ENCODE data around the gene KRTAP13-2. TPM values are rescaled to one million over a fixed set of nuclear protein-coding genes. Genes with fewer than 3 reads are reported as not detected.

KRTAP13-2 gene
- polyA plus RNA-seq, 1 donor (not counting 4 experiments of a cell fraction or from before 2014, with no cell fraction given): not detected

DNA sequence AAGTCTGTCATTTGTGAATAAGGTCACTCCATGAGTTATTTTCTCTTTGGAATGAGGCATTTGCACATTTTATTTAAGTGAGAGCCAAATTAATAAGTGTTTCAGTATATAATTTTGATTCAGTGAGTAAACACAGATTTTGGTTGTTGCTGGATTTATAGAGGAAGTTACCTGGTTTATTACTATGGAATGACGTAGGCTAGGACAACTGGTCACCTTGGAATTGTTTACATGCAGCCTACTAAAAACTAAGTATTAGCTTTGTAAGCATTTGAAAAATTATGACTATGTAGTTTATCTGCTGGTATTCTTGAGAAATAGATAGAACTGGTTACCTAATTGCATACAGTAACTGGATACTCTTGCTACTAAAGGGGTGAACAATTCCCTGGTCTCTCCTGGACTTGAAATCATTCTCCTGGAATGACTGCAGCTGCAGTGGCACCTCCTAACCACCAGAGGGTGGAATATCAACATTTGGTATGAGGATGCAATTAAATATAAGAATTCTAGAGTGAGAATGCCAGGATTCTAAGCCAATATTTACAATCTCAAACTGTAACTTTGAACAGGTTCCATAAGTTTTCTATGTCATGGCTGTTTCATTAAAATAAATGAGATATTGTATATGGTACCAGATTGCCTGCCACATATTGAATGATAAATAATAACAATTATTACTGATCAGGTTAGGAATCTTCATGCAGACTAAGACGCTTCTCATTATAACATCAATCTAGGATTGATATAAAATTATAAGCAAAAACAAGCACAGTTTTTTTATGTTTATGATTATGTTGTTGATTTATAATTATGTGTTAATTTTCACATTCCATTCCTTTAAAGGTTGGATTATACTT is 31.1 kb downstream of the KRTAP13-2 start:
- no peaks in the 10 kb centered on the region for H3K4me1 ChIP-seq (ENCODE audit: control insufficient read depth, extremely low read depth, insufficient read depth, low read length)
- H3K27ac ChIP-seq (ENCODE audit: control insufficient read depth, insufficient read depth, low read length): no peak overlapping the region
- H3K27me3 ChIP-seq (ENCODE audit: control insufficient read depth, extremely low read depth, insufficient read depth, low read length): no peaks in the 10 kb centered on the region
- TF ChIP-seq EZH2 (IDR thresholded peaks at IDR 0.05; ENCODE audit: low read length): no peak
- TF ChIP-seq, protein P1, sequence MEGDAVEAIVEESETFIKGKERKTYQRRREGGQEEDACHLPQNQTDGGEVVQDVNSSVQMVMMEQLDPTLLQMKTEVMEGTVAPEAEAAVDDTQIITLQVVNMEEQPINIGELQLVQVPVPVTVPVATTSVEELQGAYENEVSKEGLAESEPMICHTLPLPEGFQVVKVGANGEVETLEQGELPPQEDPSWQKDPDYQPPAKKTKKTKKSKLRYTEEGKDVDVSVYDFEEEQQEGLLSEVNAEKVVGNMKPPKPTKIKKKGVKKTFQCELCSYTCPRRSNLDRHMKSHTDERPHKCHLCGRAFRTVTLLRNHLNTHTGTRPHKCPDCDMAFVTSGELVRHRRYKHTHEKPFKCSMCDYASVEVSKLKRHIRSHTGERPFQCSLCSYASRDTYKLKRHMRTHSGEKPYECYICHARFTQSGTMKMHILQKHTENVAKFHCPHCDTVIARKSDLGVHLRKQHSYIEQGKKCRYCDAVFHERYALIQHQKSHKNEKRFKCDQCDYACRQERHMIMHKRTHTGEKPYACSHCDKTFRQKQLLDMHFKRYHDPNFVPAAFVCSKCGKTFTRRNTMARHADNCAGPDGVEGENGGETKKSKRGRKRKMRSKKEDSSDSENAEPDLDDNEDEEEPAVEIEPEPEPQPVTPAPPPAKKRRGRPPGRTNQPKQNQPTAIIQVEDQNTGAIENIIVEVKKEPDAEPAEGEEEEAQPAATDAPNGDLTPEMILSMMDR (optimal IDR thresholded peaks at IDR 0.05 in 1 of 3, IDR thresholded peaks at IDR 0.05 in 1 of 3, conservative IDR thresholded peaks at IDR 0.05 in 1 of 3; ENCODE audit: extremely low read depth in 1 of 3, insufficient read depth in 2 of 3, low read length in 3 of 3): peak; percentile 70 to 90 (median 76)
- H3K9me1 ChIP-seq (ENCODE audit: control insufficient read depth, extremely low read depth, insufficient read depth, low read length): no peaks in the 10 kb centered on the region
- H4K20me1 ChIP-seq (ENCODE audit: control insufficient read depth, extremely low read depth, insufficient read depth, low read length): no peaks in the 10 kb centered on the region
- no peak overlapping the region for H3K4me2 ChIP-seq (ENCODE audit: control insufficient read depth, extremely low read depth, insufficient read depth, low read depth, low read length)
- no peaks in the 10 kb centered on the region for H3K36me3 ChIP-seq (ENCODE audit: control insufficient read depth in 2 of 2, extremely low read depth in 1 of 2, insufficient read depth in 2 of 2, low read length in 2 of 2)
- no peak overlapping the region for H3K4me3 ChIP-seq (ENCODE audit: control insufficient read depth in 2 of 3, extremely low read depth in 1 of 3, insufficient read depth in 2 of 3, low read depth in 1 of 3, low read length in 3 of 3)
- no peak overlapping the region for H2AFZ ChIP-seq (ENCODE audit: control insufficient read depth, low read length)
- H3K9ac ChIP-seq (ENCODE audit: control insufficient read depth, extremely low read depth, insufficient read depth, low read length): no peak overlapping the region
- dilution Hi-C loops (cut with MboI; ENCODE audit: extremely low pct_ligation_motif_present, low sequenced_read_pairs): no loop called here
- DNase-seq (ENCODE audit: low read depth, low spot score) (no peak), FAIRE-seq (no peak)
- H3K9me3 ChIP-seq (ENCODE audit: control insufficient read depth, low read depth, low read length): no peaks in the 10 kb centered on the region
- no peaks in the 10 kb centered on the region for H3K79me2 ChIP-seq (ENCODE audit: control insufficient read depth, insufficient read depth, low read length)

DNA sequence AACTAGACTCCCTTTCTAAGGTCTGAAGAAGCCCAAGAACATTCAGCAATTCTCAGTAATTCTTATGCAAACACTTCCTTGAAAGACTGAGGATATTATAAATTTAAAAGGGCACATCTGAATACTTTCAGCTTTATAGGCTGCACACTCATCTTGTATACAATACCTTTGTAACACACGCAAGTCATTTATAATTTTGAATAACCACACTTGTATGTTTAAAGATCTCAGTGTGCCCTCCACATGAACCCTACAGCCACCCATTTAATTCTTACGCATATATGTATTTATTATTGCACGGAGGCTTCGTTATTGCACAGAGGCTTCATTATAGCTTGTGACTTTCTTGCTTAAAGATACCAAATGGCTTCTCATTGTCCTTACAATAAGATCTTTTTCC is 33.4 kb downstream of the KRTAP13-2 start:
- Histone ChIP-seq H3K4me1 (ENCODE audit: control insufficient read depth, extremely low read depth, insufficient read depth, low read length) (no peaks in the 10 kb centered on the region), H2AFZ (ENCODE audit: control insufficient read depth, low read length) (no peak overlapping the region), H3K4me2 (ENCODE audit: control insufficient read depth, extremely low read depth, insufficient read depth, low read depth, low read length) (no peak overlapping the region), H3K9ac (ENCODE audit: control insufficient read depth, extremely low read depth, insufficient read depth, low read length) (no peak overlapping the region), H3K27ac (ENCODE audit: control insufficient read depth, insufficient read depth, low read length) (no peak overlapping the region), H3K4me3 (ENCODE audit: control insufficient read depth in 2 of 3, extremely low read depth in 1 of 3, insufficient read depth in 2 of 3, low read depth in 1 of 3, low read length in 3 of 3) (no peak overlapping the region), H3K9me1 (ENCODE audit: control insufficient read depth, extremely low read depth, insufficient read depth, low read length) (no peaks in the 10 kb centered on the region), H4K20me1 (ENCODE audit: control insufficient read depth, extremely low read depth, insufficient read depth, low read length) (no peaks in the 10 kb centered on the region), H3K79me2 (ENCODE audit: control insufficient read depth, insufficient read depth, low read length) (no peaks in the 10 kb centered on the region), H3K9me3 (ENCODE audit: control insufficient read depth, low read depth, low read length) (no peaks in the 10 kb centered on the region), H3K27me3 (ENCODE audit: control insufficient read depth, extremely low read depth, insufficient read depth, low read length) (no peaks in the 10 kb centered on the region), H3K36me3 (ENCODE audit: control insufficient read depth in 2 of 2, extremely low read depth in 1 of 2, insufficient read depth in 2 of 2, low read length in 2 of 2) (no peaks in the 10 kb centered on the region)
- no peak for DNase-seq (ENCODE audit: low read depth, low spot score)
- TF ChIP-seq, protein P1 (optimal IDR thresholded peaks at IDR 0.05 in 1 of 3, IDR thresholded peaks at IDR 0.05 in 1 of 3, conservative IDR thresholded peaks at IDR 0.05 in 1 of 3; ENCODE audit: extremely low read depth in 1 of 3, insufficient read depth in 2 of 3, low read length in 3 of 3): no peak
- TF ChIP-seq EZH2 (IDR thresholded peaks at IDR 0.05; ENCODE audit: low read length): no peak
- dilution Hi-C loops (cut with MboI; ENCODE audit: extremely low pct_ligation_motif_present, low sequenced_read_pairs): no loop called here
- no peak for FAIRE-seq
